Measurements from ENCODE around the gene BDNF. TPM values are rescaled to one million over a fixed set of nuclear protein-coding genes. Genes with fewer than 3 reads are reported as not detected.

Gene BDNF
- total and polyA plus RNA-seq, 8 donors = 0.04 to 0.15 (median 0.09) TPM

DNA sequence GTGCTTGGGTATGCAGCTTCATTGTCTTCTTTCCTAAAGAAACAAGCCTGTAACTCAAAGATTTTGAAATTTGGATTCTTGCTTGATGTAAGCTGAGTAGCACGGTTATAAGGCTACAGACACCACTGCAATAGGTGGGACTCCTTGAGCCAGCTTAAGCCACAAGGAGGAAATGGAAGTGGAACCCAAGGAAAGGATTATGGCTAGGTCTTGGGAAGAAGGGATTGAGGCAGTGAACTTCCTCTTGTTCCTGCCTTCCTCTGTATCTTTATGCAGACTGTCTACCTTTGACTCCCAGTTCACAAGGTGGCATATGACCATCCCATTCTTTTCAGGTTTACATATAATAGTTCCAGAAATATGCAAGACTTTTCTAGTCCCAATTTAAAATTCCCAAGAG lies 72.3 kb downstream of the BDNF start:
- DNase-seq = no peak
- Histone ChIP-seq H3K9me3 (no peaks in the 10 kb centered on the region), H3K4me3 (no peak overlapping the region), H3K27me3 (no peaks in the 10 kb centered on the region), H3K36me3 (no peaks in the 10 kb centered on the region), H3K27ac (no peak overlapping the region), H3K4me1 (no peaks in the 10 kb centered on the region)
- 73 to 84% methylated on average over 1 of the region's 1 CpG for WGBS, 2 donors
- no peak for FAIRE-seq
- intact Hi-C loops (cut with DNase I) = no loop called here
- ATAC-seq = no peak
- TF ChIP-seq, protein P1, sequence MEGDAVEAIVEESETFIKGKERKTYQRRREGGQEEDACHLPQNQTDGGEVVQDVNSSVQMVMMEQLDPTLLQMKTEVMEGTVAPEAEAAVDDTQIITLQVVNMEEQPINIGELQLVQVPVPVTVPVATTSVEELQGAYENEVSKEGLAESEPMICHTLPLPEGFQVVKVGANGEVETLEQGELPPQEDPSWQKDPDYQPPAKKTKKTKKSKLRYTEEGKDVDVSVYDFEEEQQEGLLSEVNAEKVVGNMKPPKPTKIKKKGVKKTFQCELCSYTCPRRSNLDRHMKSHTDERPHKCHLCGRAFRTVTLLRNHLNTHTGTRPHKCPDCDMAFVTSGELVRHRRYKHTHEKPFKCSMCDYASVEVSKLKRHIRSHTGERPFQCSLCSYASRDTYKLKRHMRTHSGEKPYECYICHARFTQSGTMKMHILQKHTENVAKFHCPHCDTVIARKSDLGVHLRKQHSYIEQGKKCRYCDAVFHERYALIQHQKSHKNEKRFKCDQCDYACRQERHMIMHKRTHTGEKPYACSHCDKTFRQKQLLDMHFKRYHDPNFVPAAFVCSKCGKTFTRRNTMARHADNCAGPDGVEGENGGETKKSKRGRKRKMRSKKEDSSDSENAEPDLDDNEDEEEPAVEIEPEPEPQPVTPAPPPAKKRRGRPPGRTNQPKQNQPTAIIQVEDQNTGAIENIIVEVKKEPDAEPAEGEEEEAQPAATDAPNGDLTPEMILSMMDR (IDR thresholded peaks at IDR 0.05) = no peak

DNA sequence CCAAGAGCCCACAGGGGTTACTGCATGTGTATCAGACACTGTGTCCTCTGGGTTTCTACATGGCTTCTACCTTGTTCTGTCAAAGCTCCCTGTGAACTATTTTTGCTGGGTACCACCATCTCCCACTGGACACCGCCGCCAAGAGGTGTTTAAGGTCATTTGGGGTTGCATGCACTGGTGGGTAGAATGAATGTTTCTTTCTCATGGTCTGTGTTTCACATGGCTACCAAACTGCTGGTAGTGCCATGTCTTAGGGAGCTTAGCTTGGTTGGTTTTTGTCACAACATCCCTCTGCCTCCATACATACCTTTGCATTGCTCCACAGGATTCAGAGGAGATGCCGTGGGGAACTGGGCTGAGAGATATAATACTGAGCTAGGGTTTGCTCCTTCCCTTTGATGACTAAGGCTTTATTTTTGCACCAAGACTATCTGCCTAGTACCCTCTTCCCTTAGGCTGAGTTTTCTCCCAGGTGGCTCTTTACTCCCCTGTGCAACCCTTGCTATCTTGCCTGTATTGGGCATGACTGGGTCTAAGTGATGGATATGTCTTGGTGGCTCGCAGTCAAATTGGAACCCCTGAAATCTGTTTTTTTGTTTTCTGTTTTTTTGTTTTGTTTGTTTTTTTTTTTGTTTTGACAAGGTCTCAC lies 73.2 kb downstream of the BDNF start:
- WGBS, 2 donors = 97 to 98% methylated on average over 4 of the region's 4 CpGs
- Histone ChIP-seq H3K36me3 (no peaks in the 10 kb centered on the region), H3K4me1 (no peaks in the 10 kb centered on the region), H3K9me3 (no peaks in the 10 kb centered on the region), H3K27ac (no peak overlapping the region), H3K27me3 (no peaks in the 10 kb centered on the region), H3K4me3 (no peak overlapping the region)
- intact Hi-C loops (cut with DNase I) = no loop called here
- no peak for ATAC-seq
- TF ChIP-seq, protein P1 (IDR thresholded peaks at IDR 0.05) = no peak
- no peak for FAIRE-seq
- no peak for DNase-seq

DNA sequence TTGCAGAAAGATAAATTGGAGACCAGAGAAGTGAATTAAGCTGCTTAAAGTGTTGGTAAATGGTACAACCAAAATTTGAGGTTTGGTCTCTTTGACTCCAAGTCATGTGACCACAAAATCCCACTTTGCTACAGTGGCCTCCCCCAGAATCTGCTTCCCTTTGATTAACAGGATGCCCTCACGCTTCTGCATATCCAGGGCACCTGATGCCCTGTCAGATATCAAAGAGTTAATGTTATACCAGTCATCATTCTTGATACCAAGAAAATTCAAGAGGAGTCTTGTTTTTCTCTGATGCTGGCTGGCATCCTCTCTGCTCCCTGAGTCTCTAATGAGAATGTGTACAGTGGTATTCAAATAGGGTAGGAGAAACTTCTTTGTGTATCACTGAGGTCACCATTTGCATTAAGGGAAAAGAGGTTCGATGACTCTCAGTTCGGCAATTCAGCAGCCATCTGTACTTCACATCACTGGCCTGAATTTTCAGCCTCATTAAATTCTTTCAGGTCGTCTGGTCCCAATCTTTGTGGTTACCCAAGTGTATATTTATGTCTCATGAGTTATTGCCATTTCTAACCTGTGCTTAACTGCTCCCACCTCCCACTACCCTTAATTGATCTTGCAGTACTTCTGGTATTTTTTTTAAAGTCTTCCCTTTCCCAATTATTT lies 73.9 kb downstream of the BDNF start:
- FAIRE-seq = no peak
- no peak overlapping the region for H3K4me3 ChIP-seq

DNA sequence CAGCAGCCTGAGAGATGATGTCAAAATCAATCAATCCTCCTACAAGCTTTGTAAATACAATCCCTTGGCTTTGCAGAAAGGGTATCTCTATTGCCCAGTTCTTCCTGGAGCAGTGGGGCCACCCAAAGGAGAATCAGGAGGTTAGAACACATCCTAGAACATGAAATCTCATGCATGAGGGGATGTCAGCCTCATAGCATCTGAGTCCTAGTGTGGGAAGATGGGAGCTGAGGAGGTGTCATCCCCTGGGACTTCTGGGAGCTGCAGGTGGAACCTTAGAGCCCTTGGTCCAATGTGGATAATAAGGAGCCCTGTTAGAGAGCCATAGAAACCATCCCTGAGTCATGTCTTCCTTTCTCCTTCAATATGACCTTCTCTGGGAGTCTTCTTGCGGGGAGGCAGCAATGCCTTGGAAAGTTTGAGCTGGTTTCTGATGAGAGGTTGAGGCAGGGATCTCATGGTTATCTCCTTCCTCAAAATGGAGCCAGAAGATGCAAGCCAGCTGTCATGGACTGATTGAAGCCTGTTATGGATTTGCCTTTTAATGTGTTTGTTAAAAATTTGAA lies 74.8 kb downstream of the BDNF start:
- H3K27ac ChIP-seq = no peak overlapping the region
- intact Hi-C loops (cut with DNase I) = no loop called here
- no peak for ATAC-seq
- FAIRE-seq = no peak
- WGBS, 2 donors = 48 to 100% methylated on average over 1 of the region's 1 CpG
- H3K36me3 ChIP-seq = no peaks in the 10 kb centered on the region
- H3K27me3 ChIP-seq = no peaks in the 10 kb centered on the region
- no peak for DNase-seq
- TF ChIP-seq, protein P1 (IDR thresholded peaks at IDR 0.05) = no peak
- no peaks in the 10 kb centered on the region for H3K4me1 ChIP-seq
- no peaks in the 10 kb centered on the region for H3K9me3 ChIP-seq
- H3K4me3 ChIP-seq = no peak overlapping the region

More for the DNA sequence above, 73.9 kb downstream of the BDNF start:
- Histone ChIP-seq H3K27me3 (no peaks in the 10 kb centered on the region), H3K9me3 (no peaks in the 10 kb centered on the region), H3K27ac (no peak overlapping the region), H3K36me3 (no peaks in the 10 kb centered on the region), H3K4me1 (no peaks in the 10 kb centered on the region)
- ATAC-seq (no peak), DNase-seq (no peak)
- intact Hi-C loops (cut with DNase I) = no loop called here
- TF ChIP-seq, protein P1 (IDR thresholded peaks at IDR 0.05) = no peak
- 76 to 78% methylated on average over 4 of the region's 4 CpGs for WGBS, 2 donors

All from pancreas (tissue), 10 donors.